Activated CD8-positive, alpha-beta memory T cell treated with anti-CD3 and anti-CD28 coated beads, Interleukin-2, amount 50 U/mL, for 1 hour (primary cell): Measurements from ENCODE around the gene BEND5.
A peak's percentile ranks its signal among the peaks of the same experiment; 100 is the strongest.

Source experiments
- DNase-seq: peaks from one replicate; pipeline ENCODE4 v3.0.0-alpha.2; 2020; ENCODE audit errors: extremely low read depth

BEND5 gene

GRCh38 chr1:48776393-48777218, at the start of gene BEND5:
TSS of gene BEND5 (minus strand) at chr1:48776891. CDS start at chr1:48776831, 60 bp downstream.
- peak; percentile 39 for DNase-seq

GRCh38 chr1:48823168-48823567, 46.5 kb upstream of the BEND5 start:
- DNase-seq, result no peak

- no peak for DNase-seq
Observed at GRCh38 chr1:48820491-48820890, 43.8 kb upstream of the BEND5 start.

- no peak for DNase-seq
Observed at GRCh38 chr1:48817505-48818114, 40.9 kb upstream of the BEND5 start.

- no peak for DNase-seq
Observed at GRCh38 chr1:48810740-48811139, 34.0 kb upstream of the BEND5 start.

GRCh38 chr1:48808496-48808895, 31.8 kb upstream of the BEND5 start:
- DNase-seq, result no peak

- no peak for DNase-seq
Observed at GRCh38 chr1:48807554-48808260, 31.0 kb upstream of the BEND5 start.

GRCh38 chr1:48803474-48803873, 26.8 kb upstream of the BEND5 start:
- no peak for DNase-seq

- DNase-seq, result no peak
Observed at GRCh38 chr1:48794816-48795215, 18.1 kb upstream of the BEND5 start.

- no peak for DNase-seq
Observed at GRCh38 chr1:48793863-48794262, 17.2 kb upstream of the BEND5 start.

- no peak for DNase-seq
Observed at GRCh38 chr1:48792961-48793360, 16.3 kb upstream of the BEND5 start.

- no peak for DNase-seq
Observed at GRCh38 chr1:48790397-48790796, 13.7 kb upstream of the BEND5 start.

GRCh38 chr1:48789903-48790302, 13.2 kb upstream of the BEND5 start:
- no peak for DNase-seq

GRCh38 chr1:48785869-48786268, 9.2 kb upstream of the BEND5 start:
- DNase-seq, result no peak

- no peak for DNase-seq
Observed at GRCh38 chr1:48784301-48784700, 7.6 kb upstream of the BEND5 start.

- no peak for DNase-seq
Observed at GRCh38 chr1:48777219-48777895, 666 bp upstream of the BEND5 start.

GRCh38 chr1:48775831-48776392, 779 bp downstream of the BEND5 start:
- no peak for DNase-seq

- DNase-seq, result no peak
Observed at GRCh38 chr1:48773133-48773532, 3.6 kb downstream of the BEND5 start.

GRCh38 chr1:48772211-48772610, 4.5 kb downstream of the BEND5 start:
- DNase-seq, result no peak

- DNase-seq, result no peak
Observed at GRCh38 chr1:48771561-48771960, 5.1 kb downstream of the BEND5 start.

- no peak for DNase-seq
Observed at GRCh38 chr1:48767975-48768510, 8.6 kb downstream of the BEND5 start.

- no peak for DNase-seq
Observed at GRCh38 chr1:48765335-48765734, 11.4 kb downstream of the BEND5 start.
